Germinal center (tissue), 1 donor: ENCODE data around the gene SH3PXD2B.
"Not testable (repeated sequence)": the region's sequence is repeated elsewhere in the genome, so short reads cannot be mapped to it uniquely, and the experiment has no call there.

Source experiments
- DNase-seq: peaks from one replicate; pipeline ENCODE4 v3.0.0; 2012; ENCODE audit warnings: mixed read lengths, low spot score

Gene SH3PXD2B

DNA sequence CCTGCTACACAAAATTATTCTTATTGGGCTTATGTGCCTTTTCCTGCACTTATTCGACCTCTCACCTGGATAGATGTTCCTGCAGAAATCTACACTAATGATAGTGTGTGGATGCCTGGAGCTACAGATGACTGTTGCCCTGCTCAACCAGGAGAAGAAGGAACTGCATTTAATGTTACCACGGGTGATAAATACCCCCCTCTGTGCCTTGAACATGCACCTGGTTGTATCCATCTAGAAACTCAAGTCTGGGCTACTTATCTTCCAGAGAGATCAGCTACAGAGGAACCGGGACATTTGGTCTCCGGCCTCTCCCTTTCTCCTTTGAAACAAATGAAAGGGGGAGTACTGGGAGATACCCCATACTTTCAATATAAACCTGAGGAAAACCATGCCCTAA is 54.5 kb downstream of the SH3PXD2B start:
- no peak for DNase-seq

DNA sequence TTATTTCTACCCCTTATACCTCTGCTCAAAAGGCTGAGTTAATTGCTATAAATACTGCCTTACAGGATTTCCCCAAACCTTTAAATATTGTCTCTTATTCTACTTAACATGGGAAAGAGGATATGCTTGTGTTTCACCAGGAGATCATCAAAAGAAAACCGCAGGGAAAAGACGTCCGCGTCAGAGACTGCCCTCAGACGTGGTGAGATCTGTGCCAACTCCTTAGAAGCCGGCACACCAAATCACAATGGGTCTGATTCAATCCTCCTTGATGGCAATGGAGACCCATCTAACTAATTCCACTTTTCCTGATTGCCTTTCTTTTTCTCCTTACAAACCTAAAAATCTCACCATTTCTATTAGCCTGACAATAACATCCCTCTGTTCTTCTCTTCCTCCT is 55.0 kb downstream of the SH3PXD2B start:
- no peak for DNase-seq

DNA sequence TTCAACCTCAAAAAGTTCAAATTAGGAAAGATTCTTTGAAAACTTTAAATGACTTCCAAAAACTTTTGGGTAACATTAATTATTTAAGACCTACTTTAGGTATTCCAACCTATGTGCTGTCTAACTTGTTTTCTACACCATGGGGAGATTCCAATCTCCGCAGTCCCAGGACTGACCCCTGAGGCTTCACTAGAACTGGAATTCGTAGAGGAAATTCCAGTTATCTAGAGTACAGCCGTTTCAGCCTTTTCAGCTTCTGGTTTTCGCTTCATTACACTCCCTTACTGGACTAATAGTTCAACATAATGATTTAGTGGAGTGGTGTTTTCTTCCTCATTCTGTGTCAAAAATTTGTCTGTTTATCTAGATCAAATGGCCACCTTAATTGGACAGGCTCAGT is 55.7 kb downstream of the SH3PXD2B start:
- DNase-seq, result not testable (repeated sequence)

DNA sequence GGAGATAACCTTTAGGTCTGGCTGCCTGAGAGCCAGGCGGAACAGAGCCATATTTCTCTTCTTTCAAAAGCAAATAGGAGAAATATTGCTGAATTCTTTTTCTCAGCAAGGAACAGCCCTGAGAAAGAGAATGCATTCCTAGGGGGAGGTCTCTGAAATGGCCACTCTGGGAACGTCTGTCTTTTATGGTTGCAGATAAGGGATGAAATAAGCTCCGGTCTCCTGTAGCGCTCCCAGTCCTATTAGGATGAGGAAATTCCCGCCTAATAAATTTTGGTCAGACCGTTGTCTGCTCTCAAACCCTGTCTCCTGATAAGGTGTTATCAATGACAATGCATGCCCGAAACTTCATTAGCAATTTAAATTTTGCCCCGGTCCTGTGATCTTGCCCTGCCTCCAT is 57.3 kb downstream of the SH3PXD2B start:
- not testable (repeated sequence) for DNase-seq

DNA sequence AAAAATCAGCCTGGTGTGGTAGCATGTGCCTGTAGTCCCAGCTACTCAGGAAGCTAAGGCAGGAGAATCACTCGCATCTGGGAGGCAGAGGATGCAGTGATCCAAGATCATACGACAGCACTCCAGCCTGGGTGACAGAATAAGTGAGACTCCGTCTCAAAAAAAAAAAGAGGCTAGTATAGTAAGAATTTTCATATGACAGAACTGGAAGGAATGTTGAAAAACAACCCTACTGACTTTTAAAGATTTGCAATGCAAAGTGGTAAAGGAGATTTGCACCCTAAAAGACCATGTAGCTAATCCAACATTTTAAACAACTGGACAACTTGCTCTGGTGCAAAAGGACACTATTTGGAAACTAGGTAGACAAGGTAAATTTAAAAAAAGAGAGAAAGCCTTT is 58.1 kb downstream of the SH3PXD2B start:
- no peak for DNase-seq

DNA sequence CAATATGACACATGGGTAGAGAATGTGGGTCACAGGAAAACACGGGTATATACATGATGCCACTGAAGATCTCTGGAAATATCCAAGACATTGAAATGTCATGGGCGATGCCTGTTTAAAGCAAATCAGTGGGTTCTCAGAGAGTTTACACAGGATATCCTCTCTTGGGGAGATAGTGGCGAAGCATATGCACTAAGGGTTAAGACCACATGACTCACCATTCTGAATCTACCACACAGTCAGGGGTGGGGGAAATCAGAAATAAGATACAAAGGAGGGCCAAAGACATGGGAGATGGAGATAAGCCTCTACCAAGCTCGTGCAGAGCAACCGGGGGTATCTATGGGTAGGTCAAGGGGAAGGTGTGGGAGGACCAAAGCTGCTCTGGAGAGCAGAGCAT is 58.8 kb downstream of the SH3PXD2B start:
- DNase-seq, result no peak

DNA sequence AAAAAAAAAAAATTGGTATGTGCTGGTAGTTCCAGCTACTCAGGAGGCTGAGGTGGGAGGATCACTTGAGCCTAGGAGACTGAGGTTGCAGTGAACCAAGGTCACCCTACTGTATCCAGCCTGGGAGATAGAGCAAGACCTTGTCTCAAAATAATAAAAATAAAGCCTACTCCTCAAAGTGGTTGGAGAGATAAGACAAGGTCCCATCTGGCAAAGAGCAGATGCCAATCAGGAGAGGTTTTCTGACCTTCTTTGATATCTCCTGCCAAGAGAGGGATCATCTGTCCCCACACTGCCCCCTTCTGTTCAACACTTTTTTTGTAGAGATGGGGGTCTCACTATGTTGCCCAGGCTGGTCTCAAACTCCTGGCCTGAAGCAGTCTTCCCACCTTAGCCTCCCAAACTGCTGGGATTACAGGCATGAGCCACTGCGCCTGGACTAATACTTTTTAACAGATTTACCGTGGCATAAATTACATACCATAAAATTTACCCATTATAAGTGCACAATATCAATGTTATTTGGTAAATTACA is 64.7 kb downstream of the SH3PXD2B start:
- DNase-seq, result no peak

DNA sequence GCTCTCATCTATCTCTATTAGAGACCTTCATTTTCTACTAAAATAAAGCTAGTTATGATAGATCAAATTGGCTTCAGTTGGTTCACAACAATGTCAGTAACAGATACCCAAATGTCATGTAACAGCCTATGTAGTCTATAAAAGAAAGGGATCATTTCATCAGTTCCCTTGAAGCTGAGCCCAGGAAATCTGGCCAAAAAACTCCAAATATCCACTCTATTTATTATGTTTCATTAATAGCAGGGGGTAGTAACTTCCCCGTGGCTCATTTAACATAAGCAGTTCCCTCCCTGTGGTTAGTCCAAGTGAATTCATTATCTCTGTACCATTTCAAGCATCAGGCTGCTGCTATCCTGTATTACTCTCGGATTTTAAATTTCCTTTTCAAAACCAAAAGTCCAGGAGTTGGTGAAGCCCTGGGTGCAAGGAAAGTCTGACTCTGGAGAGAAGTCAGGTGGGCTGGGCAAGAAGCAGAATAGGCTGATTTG is 66.0 kb downstream of the SH3PXD2B start:
- no peak for DNase-seq

DNA sequence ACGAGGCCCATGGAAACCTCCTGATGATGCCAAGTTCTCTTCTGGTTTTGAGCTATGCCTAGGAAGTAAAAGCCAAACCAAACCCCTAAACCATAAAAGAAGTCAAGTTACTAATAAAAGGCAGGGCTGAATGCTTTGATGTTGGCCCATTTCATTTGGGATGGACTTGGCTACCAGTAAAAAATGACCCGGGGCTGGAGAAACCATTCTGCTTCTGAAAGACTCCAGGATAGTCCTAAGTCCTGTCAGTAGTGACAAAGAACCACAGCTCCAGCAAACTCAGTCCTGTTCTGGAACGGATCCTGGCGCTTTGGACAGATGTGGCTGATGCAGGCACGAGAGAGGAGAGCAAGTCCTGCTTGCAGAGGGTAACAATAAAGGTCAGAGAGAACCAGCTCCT is 68.6 kb downstream of the SH3PXD2B start:
- no peak for DNase-seq

DNA sequence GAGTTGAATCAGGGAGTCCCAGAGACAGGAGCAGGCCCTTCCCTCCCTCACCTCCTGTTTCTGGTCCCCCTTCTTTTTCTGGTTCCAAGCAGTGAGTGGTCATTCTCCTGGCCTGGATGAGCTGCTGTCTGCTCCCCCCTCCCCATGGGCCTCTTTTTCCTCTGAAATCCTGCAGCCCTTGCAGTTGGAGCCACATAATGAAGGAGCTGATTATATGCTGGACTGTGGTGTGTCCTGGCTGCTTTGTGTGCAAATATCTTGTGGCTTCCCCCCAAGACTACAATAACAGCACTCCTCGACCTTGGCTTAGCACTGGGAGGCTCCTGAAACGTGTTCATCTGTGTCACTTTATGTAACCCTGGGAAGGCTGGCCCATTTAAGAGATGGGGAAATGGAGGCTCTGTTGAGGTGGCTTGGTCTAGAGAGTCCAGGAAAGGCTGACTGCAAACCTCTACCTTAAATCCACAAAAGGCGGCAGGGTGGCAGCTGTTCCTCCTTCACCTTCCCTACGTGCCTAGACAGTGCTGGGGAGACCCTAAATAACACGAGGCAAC is 69.2 kb downstream of the SH3PXD2B start:
- no peak for DNase-seq

DNA sequence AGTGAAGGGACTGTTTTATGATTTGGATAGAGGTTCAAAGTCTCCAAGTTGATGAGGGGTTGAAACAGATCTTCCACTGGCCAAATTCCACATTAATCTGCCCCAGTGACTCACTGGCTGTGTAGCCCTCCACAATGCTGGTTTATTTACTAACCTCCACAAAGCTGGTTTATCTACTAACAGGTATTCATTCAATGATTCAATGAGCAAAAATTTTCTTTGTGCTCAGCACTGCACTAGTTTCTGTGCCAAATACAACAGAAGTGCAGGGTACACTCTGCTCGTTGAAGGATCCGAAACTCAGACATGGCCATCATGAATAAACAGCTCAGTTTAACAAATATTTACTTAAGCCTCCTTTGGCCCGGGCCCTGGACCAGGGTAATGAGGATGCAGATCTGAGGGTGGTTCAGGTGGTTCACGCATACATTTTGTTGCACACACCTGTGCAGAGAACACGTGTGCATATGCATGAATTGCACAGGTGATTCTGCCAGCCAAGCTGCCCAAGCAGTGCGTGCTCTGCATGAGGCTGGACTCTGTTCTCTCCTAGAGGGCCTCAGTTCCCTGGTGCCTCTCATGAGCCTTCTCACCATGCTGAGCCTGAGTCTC is 71.0 kb downstream of the SH3PXD2B start:
- DNase-seq, result no peak

DNA sequence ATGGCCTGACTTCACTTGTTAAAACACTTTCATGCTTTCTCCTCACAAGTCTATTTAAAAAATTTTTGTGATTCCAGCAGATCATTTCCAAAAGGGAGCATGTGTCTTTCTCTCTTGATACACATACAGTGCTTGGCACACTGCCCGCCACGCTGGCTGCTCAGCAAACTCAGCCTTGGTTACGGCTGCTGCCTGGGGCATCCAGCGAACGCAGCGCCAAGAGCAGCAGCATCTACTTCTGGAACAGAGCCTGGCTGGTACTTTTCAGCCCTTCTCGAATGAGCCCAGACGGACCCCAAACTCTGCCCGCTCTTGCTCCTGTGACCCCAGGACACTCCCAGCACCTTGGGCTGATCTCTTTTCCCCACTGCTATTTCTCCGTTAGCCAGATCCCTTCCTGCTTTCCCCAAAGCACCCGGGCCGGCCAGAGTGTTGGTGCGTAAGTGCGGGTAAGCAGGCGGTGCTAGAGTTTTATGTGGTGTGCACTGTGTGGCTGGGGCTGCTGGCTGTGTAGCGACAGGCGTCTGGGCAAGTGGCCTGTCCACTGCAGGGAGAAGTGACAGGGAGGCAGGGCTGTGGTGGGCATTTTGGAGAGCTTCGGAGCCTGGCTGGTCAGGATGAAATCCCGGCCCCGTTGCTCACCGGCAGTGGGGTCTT is 73.2 kb downstream of the SH3PXD2B start:
- DNase-seq, result no peak

DNA sequence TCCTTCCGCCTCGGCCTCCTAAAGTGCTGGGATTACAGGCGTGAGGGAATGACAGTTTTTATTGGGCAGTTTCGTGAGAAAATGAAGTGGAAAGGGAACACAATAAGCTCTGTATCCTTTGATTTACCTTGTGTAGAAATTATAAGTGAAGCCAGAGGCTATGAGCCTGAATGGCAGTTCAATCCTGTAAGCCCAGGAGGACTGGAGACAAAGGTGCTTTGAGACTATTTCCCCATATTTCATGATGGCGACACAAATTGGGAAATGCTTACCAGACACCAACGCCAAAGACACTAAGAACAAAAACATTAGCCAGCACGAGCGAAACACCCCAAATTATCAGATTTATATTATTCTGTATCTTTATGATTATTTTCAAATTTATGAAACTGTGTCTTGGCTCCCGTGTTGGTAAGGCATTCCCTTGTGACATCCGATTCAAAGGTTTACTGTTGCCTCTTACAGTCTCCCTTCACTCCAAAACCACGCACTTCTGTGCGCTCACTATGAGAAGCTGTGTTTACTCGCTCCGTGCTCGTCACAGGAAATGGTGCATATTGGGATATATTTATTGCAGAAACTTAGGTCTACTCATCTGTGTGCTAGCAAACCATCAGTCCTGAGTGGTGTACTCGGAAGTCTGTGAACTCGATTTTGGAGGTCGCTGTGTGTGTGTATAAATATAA is 73.9 kb downstream of the SH3PXD2B start:
- no peak for DNase-seq

DNA sequence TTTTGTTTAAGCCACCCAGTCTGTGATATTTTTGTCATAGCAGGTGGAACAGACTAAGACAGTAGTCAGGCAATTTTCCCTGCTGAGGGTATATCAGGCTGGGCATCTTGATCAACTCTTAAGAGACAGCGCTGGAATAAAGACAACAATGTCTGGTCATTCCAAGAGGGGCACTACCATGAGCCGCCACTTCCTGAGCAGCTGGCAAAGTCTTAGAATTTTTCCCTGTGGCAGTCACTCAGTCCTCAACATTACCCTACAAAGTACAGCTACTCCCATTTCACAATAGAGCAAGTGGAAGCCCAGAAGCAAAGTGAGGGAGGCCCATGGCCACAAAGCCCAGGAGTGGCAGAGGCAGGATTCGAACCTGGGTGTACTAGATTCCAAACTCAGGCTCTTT is 74.8 kb downstream of the SH3PXD2B start:
- no peak for DNase-seq

DNA sequence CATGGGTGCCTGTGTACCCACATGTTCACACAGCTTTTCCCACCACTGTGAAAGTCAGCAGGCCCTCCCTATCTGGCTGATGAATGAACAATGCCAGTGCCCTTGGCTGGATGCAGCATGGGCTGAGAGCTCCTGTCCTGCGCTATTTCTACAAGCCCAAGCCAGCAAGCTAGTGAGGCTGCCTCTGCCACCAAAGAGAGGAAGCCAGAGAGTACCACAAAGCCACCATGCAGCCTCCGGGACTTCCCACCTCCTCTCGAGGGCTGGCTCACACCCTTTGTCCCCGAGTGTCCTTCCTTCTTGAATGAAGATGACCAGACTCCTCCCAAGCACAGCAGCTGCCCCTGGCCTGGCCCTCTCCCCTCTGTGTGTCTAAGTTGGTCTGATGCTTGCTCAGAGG is 76.5 kb downstream of the SH3PXD2B start:
- DNase-seq, result no peak

DNA sequence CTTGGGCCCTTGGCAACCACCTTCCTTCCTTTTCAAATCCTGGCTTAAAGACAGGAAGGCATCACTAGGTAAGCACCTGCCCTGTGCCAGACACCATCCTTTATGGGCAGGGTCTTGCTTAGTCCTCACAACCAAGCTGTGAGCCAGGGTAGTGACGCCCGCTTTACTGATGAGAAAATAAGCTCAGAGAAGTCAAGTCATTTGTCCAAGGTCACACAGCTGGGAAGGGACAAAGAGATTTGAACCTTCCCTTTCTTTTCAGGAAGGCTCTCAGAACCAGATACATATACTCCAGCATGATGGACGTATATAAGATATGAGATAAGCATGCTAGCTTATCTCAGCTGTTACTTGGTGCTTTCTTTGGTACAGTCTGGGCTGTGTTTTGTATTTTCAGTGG is 76.9 kb downstream of the SH3PXD2B start:
- DNase-seq, result no peak

DNA sequence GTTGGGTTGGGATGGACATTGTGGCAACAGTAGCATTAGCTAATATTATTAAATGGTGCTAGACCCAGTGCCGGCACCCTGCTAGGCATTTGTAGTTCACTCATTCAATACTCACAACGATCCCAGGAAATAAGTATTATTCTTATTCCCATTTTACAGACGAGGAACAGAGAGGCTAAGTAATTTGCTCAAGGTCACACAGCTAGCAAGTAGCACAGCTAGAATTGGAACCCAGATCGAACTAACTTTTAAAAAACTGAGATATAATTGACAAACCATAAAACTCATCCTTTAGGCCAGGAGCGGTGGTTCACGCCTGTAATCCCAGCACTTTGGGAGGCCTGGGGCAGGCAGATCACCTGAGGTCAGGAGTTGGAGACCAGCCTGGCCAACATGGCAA is 79.5 kb downstream of the SH3PXD2B start:
- no peak for DNase-seq

DNA sequence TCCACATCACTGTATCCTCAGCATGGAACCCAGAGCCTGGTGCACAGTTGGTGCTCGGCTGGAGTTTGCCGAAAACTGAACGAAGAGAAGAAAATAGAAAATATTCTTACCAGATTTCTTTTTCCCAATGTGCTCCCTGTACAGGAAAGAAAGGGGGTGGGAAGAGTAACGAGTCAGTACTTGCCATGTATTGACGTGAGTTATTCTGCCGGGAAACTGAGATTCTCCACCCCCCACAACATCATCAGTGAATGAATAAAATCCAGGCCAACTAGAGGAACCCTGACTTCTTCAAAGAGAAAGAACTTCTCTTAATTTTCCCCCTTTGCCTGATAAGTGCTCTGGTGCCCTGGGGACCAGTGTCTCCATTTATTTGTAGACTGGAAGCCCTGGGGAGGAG is 80.6 kb downstream of the SH3PXD2B start:
- no peak for DNase-seq

DNA sequence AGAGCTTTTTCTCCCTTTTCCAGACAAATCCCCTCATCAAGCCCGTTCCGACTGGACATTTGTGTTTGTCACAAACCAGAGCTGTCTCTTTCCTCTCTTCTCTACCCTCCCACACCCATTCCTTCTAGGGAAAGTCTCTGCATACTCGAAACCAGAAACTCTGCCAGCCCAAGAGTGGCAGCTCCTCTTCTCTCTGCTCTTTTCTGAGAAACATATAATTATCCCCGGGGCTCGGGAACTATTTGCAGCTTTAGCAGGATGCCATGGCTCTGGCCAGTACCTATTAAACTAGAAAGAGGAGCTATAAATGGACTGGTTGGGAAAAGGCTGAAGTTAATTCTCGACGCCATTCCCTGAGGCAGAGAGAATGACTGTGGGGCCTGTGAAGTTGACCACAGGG is 82.6 kb downstream of the SH3PXD2B start:
- no peak for DNase-seq

DNA sequence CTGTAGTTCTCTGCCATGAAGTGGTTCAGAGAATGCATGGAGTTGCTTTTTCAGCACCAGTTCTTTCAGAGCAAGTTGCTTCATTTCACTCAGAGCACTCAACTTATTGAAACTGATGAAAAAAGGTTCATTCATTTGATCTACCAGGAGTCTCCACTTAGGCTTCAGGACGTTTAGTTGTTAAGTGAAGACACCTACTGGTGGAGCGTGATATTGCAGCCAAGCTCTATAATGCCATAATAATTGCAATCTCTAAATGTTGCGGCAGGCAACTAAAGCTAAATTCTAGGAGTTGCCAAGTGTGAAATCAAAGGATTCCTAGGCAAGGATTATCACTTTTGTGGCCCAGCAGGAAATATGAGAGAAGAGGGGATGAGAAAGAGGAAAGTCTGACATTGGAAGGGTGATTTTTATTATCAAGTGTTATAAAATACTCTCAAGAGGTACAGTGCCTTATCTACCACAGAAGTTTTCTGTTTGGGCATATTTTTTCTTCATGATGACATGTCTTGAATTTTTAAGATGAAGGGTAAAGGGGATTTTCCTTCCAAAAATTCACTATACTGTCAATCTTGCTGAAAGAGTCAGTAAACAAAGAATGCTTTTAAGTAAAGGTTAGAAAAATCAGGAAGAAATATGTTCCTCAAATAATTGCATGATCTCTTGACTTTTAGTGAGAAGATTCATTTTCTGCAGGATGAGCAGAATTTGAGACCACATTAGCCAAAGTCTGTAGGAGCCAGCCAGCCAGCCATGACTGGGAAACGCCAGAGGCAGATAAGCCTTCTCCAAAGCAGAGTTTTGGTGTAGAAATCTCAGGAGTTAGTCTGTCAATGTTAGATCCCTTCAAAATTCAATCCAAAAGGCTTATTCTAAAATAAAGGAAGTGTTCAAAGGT is 83.4 kb downstream of the SH3PXD2B start:
- no peak for DNase-seq

DNA sequence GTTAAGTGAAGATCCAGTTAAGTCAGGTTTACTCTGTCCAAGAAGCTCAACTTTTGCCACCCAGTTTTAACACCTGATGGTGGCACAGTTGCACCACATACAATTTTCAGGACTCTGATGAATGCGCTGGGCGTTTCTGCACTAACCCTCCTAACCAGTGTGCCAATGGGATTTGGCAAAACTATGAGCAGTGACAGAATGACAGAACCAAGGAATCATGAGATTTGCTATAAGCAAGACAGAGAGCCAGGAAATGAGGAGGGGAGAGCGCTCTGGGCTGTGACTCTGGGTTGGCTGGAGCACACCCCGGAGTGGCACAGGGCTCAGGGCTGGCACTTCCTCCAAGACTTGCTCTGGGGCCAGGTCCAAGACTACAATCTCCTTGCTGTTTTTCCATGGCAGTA is 84.1 kb downstream of the SH3PXD2B start:
- DNase-seq, result no peak

DNA sequence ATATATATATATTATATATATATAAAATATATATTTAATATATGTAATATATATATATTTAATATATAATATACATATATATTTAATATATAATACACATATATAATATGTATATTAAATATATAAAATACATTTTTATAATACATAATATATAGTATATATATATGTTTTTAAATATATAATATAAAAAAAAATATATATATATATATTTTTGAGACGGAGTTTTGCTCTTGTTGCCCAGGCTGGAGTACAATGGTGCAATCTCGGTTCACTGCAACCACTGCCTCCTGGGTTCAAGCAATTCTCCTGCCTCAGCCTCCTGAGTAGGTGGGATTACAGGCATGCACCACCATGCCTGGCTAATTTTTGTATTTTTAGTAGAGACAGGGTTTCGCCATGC is 85.6 kb downstream of the SH3PXD2B start:
- DNase-seq, result not testable (repeated sequence)
